IMR-90 (cell line): ENCODE results near the gene ISG15. TPM values are rescaled to one million over a fixed set of nuclear protein-coding genes. Genes with fewer than 3 reads are reported as not detected.

ENCODE experiments used
- ATAC-seq: fragments of 200-7000 bp; cut with Tn5 transposase; 2 replicates; pipeline ENCODE4 v1.9.1; 2020; ENCODE audit warnings: low read depth, mild to moderate bottlenecking, moderate library complexity
- BruUV-seq: library from RNA; stranded (reverse); fragments of 400-500 nt; replicated peaks from 2 replicates; lab custom pipeline; 2021; lab: Mats Ljungman, UMichigan
- CTCF ChIA-PET: fragments of 300-600 bp; formaldehyde crosslinking; extraction: SDS; loops from one replicate; lab custom pipeline; 2021; ENCODE audit warnings: antibody characterized with exemption; lab: Yijun Ruan, JAX
- POLR2A ChIA-PET: fragments of 300-600 bp; sonication (Branson Sonifier 250); formaldehyde crosslinking; loops from one replicate; lab custom pipeline; 2022; ENCODE audit warnings: antibody characterized with exemption; ENCODE audit not compliant: unreplicated experiment; lab: Charles Lee
- DNase-seq: peaks from one replicate; pipeline ENCODE4 v3.0.0; 2013
- H2AFZ ChIP-seq: replicated peaks from 2 replicates; pipeline ENCODE3; 2013; ENCODE audit warnings: low read length, mild to moderate bottlenecking; ENCODE audit not compliant: poor library complexity
- H2AK5ac ChIP-seq: 2 replicates; pipeline ENCODE4 v1.6.1; 2013; ENCODE audit warnings: low read depth, low read length, inconsistent platforms
- H2AK9ac ChIP-seq: replicated peaks from 2 replicates; pipeline ENCODE3; 2013; ENCODE audit warnings: mild to moderate bottlenecking, low read depth, low read length, moderate library complexity; ENCODE audit not compliant: poor library complexity
- H2BK120ac ChIP-seq: 2 replicates; pipeline ENCODE4 v1.6.1; 2013; ENCODE audit warnings: low read depth, low read length, inconsistent platforms
- H2BK15ac ChIP-seq: 3 replicates; pipeline ENCODE4 v1.6.1; 2013; ENCODE audit warnings: low read depth, low read length, inconsistent platforms
- H2BK20ac ChIP-seq: 2 replicates; pipeline ENCODE4 v1.6.1; 2013; ENCODE audit warnings: low read depth, mild to moderate bottlenecking, inconsistent platforms, low read length, moderate library complexity
- H2BK5ac ChIP-seq: 2 replicates; pipeline ENCODE4 v1.6.1; 2013; ENCODE audit warnings: mild to moderate bottlenecking, low read depth, low read length, inconsistent platforms; ENCODE audit not compliant: poor library complexity, severe bottlenecking
- H3K14ac ChIP-seq: replicated peaks from 2 replicates; pipeline ENCODE4 v1.6.1; 2013; ENCODE audit warnings: low read depth, low read length, inconsistent platforms
- H3K18ac ChIP-seq: 2 replicates; pipeline ENCODE4 v1.6.1; 2013; ENCODE audit warnings: low read depth, low read length, control low read depth
- H3K23ac ChIP-seq: 2 replicates; pipeline ENCODE4 v1.6.1; 2013; ENCODE audit warnings: low read depth, low read length, inconsistent platforms
- H3K27ac ChIP-seq: 2 replicates; pipeline ENCODE4 v1.5.1; 2013; ENCODE audit warnings: mild to moderate bottlenecking, control low read depth, low read length; ENCODE audit not compliant: insufficient read depth
- H3K27me3 ChIP-seq: 2 replicates; pipeline ENCODE4 v1.6.1; 2013; ENCODE audit warnings: low read length; ENCODE audit not compliant: control insufficient read depth, insufficient read depth
- H3K36me3 ChIP-seq: 2 replicates; pipeline ENCODE4 v1.6.1; 2013; ENCODE audit warnings: low read length, mixed read lengths; ENCODE audit not compliant: control insufficient read depth, insufficient read depth
- H3K4ac ChIP-seq: 2 replicates; pipeline ENCODE4 v1.6.1; 2013; ENCODE audit warnings: low read depth, low read length, inconsistent platforms
- H3K4me1 ChIP-seq: 2 replicates; pipeline ENCODE4 v1.6.1; 2013; ENCODE audit warnings: low read length, mixed read lengths; ENCODE audit not compliant: control insufficient read depth, insufficient read depth
- H3K4me2 ChIP-seq: 2 replicates; pipeline ENCODE4 v1.6.1; 2013; ENCODE audit warnings: low read depth, mild to moderate bottlenecking, control low read depth, low read length, moderate library complexity
- H3K4me3 ChIP-seq: 2 replicates; pipeline ENCODE4 v1.5.1; 2013; ENCODE audit warnings: low read depth, mild to moderate bottlenecking, control low read depth, low read length, moderate library complexity; ENCODE audit not compliant: insufficient read depth
- H3K56ac ChIP-seq: 2 replicates; pipeline ENCODE4 v1.6.1; 2013; ENCODE audit warnings: low read length, inconsistent platforms; ENCODE audit not compliant: insufficient read depth; ENCODE audit errors: extremely low read depth
- H3K79me1 ChIP-seq, 2 experiments: 2 replicates each; pipeline ENCODE4 v1.6.1; 2013; ENCODE audit warnings: low read length in 2 of 2, inconsistent platforms in 1 of 2, low read depth in 1 of 2
- H3K9ac ChIP-seq: 2 replicates; pipeline ENCODE4 v1.6.1; 2013; ENCODE audit warnings: low read depth, low read length, control low read depth
- H3K9me1 ChIP-seq: 2 replicates; pipeline ENCODE4 v1.6.1; 2013; ENCODE audit warnings: low read length, inconsistent platforms; ENCODE audit not compliant: insufficient read depth
- H3K9me3 ChIP-seq: 2 replicates; pipeline ENCODE4 v1.6.1; 2013; ENCODE audit warnings: low read length; ENCODE audit not compliant: control insufficient read depth, insufficient read depth
- H4K20me1 ChIP-seq: 2 replicates; pipeline ENCODE4 v1.6.1; 2013; ENCODE audit warnings: low read length, inconsistent platforms; ENCODE audit not compliant: insufficient read depth
- H4K5ac ChIP-seq: 2 replicates; pipeline ENCODE4 v1.6.1; 2013; ENCODE audit warnings: mild to moderate bottlenecking, low read depth, low read length, control low read depth
- H4K8ac ChIP-seq, 2 experiments: 2 replicates each; pipeline ENCODE4 v1.6.1; 2013; ENCODE audit warnings: low read depth in 2 of 2, low read length in 2 of 2, control low read depth in 1 of 2, inconsistent platforms in 1 of 2
- H4K91ac ChIP-seq: 2 replicates; pipeline ENCODE4 v1.6.1; 2013; ENCODE audit warnings: low read depth, low read length, inconsistent platforms; ENCODE audit not compliant: insufficient read depth
- MXI1 ChIP-seq: IDR thresholded peaks from 2 replicates; pipeline ENCODE4 v1.6.1; 2012; ENCODE audit warnings: low read depth, mild to moderate bottlenecking, low read length, moderate library complexity, borderline replicate concordance
- NFE2L2 ChIP-seq: fragments of 150-350 bp; IDR thresholded peaks from 2 replicates; pipeline ENCODE4 v1.6.1; 2016; ENCODE audit warnings: low read depth, mild to moderate bottlenecking, low read length
- WGBS, 2 experiments: methylation state at CpG; one replicate each; pipeline versions ENCODE4 v1.1.5 to v1.1.7; 2013; ENCODE audit warnings: missing lambda C conversion rate in 2 of 2; ENCODE audit not compliant: insufficient read length in 1 of 2; ENCODE audit errors: extremely low coverage in 2 of 2; 5-methylcytosine and 5-hydroxymethylcytosine counted together
- dilution Hi-C: fragments of 300-500 bp; cut with HindIII; formaldehyde crosslinking; loops from one replicate; pipeline ENCODE4 v1.14.3; 2018; ENCODE audit warnings: low sequenced_read_pairs; ENCODE audit not compliant: unreplicated experiment
- in situ Hi-C: fragments of 300-500 bp; cut with MboI; formaldehyde crosslinking; loops from 3 replicates; pipeline ENCODE4 v1.14.3; 2019; ENCODE audit warnings: low sequenced_read_pairs, inconsistent platforms, mixed read lengths
- intact Hi-C: fragments of 100-400 bp; cut with micrococcal nuclease; formaldehyde crosslinking; loops from 2 replicates; pipeline ENCODE4 v1.10.0; 2022
- polyA plus RNA-seq, 3 experiments: library from polyadenylated mRNA; depleted of rRNA; stranded (reverse); fragments of >200 nt; gene quantifications; 2 replicates each; pipeline ENCODE4 v1.2.3, GENCODE V29; 2012; ENCODE audit warnings: low replicate concordance in 1 of 3
- total RNA-seq: library from RNA; depleted of rRNA; stranded (reverse); fragments of >200 nt; gene quantifications from 2 replicates; pipeline ENCODE4 v1.2.3, GENCODE V29; 2012

Gene ISG15
- total and polyA plus RNA-seq, 2 of the 4 experiments (the other 2 are of a cell fraction): 99.1 to 105 TPM

DNA sequence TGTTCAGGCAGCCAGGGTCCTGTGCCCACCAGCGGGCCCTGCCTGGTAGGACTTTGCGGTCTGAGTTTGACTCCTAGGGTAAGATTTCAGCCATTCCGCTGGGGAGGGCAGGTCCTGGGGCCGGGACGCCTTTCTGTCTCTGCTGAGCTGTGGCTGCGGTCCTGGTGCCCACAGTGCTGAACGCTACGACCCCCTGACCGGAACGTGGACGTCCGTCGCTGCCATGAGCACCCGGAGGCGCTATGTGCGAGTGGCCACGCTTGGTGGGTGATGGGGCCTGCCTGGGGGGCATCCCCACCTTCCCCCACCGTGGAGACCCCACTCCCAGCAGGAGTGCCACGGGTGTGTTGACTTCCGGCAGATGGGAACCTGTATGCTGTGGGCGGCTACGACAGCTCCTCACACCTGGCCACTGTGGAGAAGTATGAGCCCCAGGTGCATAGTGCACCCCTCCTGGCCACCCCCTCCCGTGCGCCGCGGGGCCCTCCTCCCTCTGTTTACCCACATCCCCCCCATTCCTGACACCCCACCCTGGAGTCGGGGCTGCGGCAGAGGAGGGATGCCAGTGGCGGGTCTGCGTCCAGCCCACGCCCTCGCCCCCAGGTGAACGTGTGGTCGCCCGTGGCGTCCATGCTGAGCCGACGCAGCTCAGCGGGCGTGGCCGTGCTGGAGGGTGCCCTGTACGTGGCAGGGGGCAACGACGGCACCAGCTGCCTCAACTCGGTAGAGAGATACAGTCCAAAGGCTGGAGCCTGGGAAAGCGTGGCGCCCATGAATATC is 49.4 kb upstream of the ISG15 start:
- Histone ChIP-seq H3K36me3 (peaks cover 20% of the 10 kb centered on the region), H4K5ac (no peak overlapping the region), H3K4me3 (no peak overlapping the region), H2BK15ac (no peak overlapping the region), H3K18ac (no peak overlapping the region), H3K9me3 (no peaks in the 10 kb centered on the region), H3K27ac (no peak overlapping the region), H3K27me3 (no peaks in the 10 kb centered on the region; the same call in 1 of the 2 replicates), H2AK5ac (no peak overlapping the region), H2BK120ac (no peak overlapping the region), H3K4ac (no peak overlapping the region), H2BK5ac (no peak overlapping the region), H2AFZ (no peak overlapping the region), H3K4me2 (no peak overlapping the region), H3K14ac (no peak overlapping the region), H3K23ac (no peak overlapping the region), H3K9ac (no peak overlapping the region), H3K56ac (no peak overlapping the region), H3K9me1 (peaks cover 3% of the 10 kb centered on the region; the same call in 1 of the 2 replicates), H2BK20ac (no peak overlapping the region), H3K79me1 (peaks cover 7 to 24% of the 10 kb centered on the region in 2 experiments; a peak in 3 of 4 replicates), H4K20me1 (peaks cover under 1% of the 10 kb centered on the region; the same call in 1 of the 2 replicates), H2AK9ac (no peak overlapping the region), H4K91ac (no peak overlapping the region), H3K4me1 (peaks cover 14% of the 10 kb centered on the region), H4K8ac (no peak overlapping the region)
- CTCF ChIA-PET: no interaction called here
- ATAC-seq: no peak
- no peak for TF ChIP-seq MXI1
- TF ChIP-seq NFE2L2: no peak
- 95% methylated on average over 22 of the region's 47 CpGs; no CpG with 5 or more reads in 1 of the 2 experiments for WGBS, 2 experiments
- no TSS peak for BruUV-seq
- POLR2A ChIA-PET: no interaction called here
- intact Hi-C loops (no loop called here), in situ Hi-C loops (no loop called here), dilution Hi-C loops (no loop called here)
- DNase-seq: no peak
